GM18502 (cell line): ENCODE data around the gene AFF1.

ENCODE experiments used
- ATAC-seq: cut with Tn5 transposase; IDR thresholded peaks from one replicate; pipeline ENCODE4 v1.9.1; 2021; ENCODE audit warnings: mild to moderate bottlenecking; ENCODE audit not compliant: unreplicated experiment, poor library complexity

Gene AFF1

GRCh38 chr4:87180767-87181166, 246.0 kb downstream of the AFF1 start:
- ATAC-seq, result no peak

GRCh38 chr4:87185146-87185870, 250.5 kb downstream of the AFF1 start:
- ATAC-seq, result no peak

GRCh38 chr4:87188048-87188447, 253.2 kb downstream of the AFF1 start:
- no peak for ATAC-seq

GRCh38 chr4:87188932-87189331, 254.1 kb downstream of the AFF1 start:
- ATAC-seq, result no peak
